Measurements from ENCODE around the gene ANKS3. TPM values are rescaled to one million over a fixed set of nuclear protein-coding genes. Genes with fewer than 3 reads are reported as not detected.

Gene ANKS3
- total and polyA plus RNA-seq, 2 donors (not counting 3 experiments of a cell fraction or from before 2014, with no cell fraction given) = 13.9 to 24.0 TPM

- no peaks in the 10 kb centered on the region for H3K4me1 ChIP-seq (ENCODE audit: control insufficient read depth, extremely low read depth, insufficient read depth, low read length)
- H3K9me1 ChIP-seq (replicated peaks; ENCODE audit: control insufficient read depth, extremely low read depth, insufficient read depth, low read length) = no peaks in the 10 kb centered on the region
- H3K4me2 ChIP-seq (ENCODE audit: insufficient read depth, low read length) = no peak overlapping the region
- H2AFZ ChIP-seq (ENCODE audit: low read depth, low read length) = no peak overlapping the region
- no peak for FAIRE-seq
- dilution Hi-C loops (cut with MboI; ENCODE audit: extremely low pct_ligation_motif_present, low sequenced_read_pairs) (no loop called here), intact Hi-C loops (cut with micrococcal nuclease) (no loop called here)
- H3K4me3 ChIP-seq (replicated peaks in 1 of 3; ENCODE audit: insufficient read depth in 1 of 3, low read depth in 1 of 3, low read length in 3 of 3) = no peak overlapping the region
- no peaks in the 10 kb centered on the region for H3K79me2 ChIP-seq (ENCODE audit: control insufficient read depth, insufficient read depth, low read length)
- H3K9me3 ChIP-seq (replicated peaks; ENCODE audit: control insufficient read depth, insufficient read depth, low read length) = no peaks in the 10 kb centered on the region
- no peak overlapping the region for H3K27ac ChIP-seq (ENCODE audit: insufficient read depth, low read depth, low read length)
- no peak for DNase-seq (ENCODE audit: low read depth, low spot score)
- H3K9ac ChIP-seq (replicated peaks; ENCODE audit: extremely low read depth, insufficient read depth, low read length) = no peak overlapping the region
- no peaks in the 10 kb centered on the region for H4K20me1 ChIP-seq (replicated peaks; ENCODE audit: control insufficient read depth, extremely low read depth, insufficient read depth, low read length)
- peaks cover 3 to 34% of the 10 kb centered on the region in 2 experiments for H3K36me3 ChIP-seq (ENCODE audit: control insufficient read depth in 2 of 2, extremely low read depth in 1 of 2, insufficient read depth in 2 of 2, low read length in 2 of 2)
- ChIA-PET POLR2A (no interaction called here), CTCF (interaction anchor here (1.4 kb wide), 1 partner anchor 51 kb away, joined by 3 read pairs; no protein-coding TSS in a partner anchor)
- H3K27me3 ChIP-seq (ENCODE audit: control insufficient read depth in 2 of 2, insufficient read depth in 2 of 2, low read length in 2 of 2) = no peaks in the 10 kb centered on the region
- no peak for TF ChIP-seq CTCF (IDR thresholded peaks at IDR 0.05; ENCODE audit: extremely low read depth in 1 of 2, insufficient read depth in 1 of 2, low read depth in 1 of 2, low read length in 2 of 2)
- TF ChIP-seq GATA2 (IDR thresholded peaks at IDR 0.05; ENCODE audit: insufficient read depth, insufficient read length, low read depth, low read length) = no peak
- no peak for TF ChIP-seq POLR2AphosphoS5 (IDR thresholded peaks at IDR 0.05; ENCODE audit: insufficient read depth, low read depth, low read length)
- TF ChIP-seq POLR2A (IDR thresholded peaks at IDR 0.05; ENCODE audit: low read depth, low read length) = no peak
- TF ChIP-seq EZH2 (IDR thresholded peaks at IDR 0.05; ENCODE audit: borderline replicate concordance, low read depth, low read length, severe bottlenecking) = no peak
- TF ChIP-seq MAX (IDR thresholded peaks at IDR 0.05; ENCODE audit: insufficient read depth, insufficient read length) = no peak
- TF ChIP-seq MYC (IDR thresholded peaks at IDR 0.05; ENCODE audit: low read depth, low read length) = no peak
- no peak for TF ChIP-seq JUN (IDR thresholded peaks at IDR 0.05; ENCODE audit: borderline replicate concordance, insufficient read depth, insufficient read length, low read depth)
- TF ChIP-seq FOS (IDR thresholded peaks at IDR 0.05; ENCODE audit: borderline replicate concordance, insufficient read depth, low read length) = no peak
- BruUV-seq (replicated peaks) = no TSS peak
Observed at GRCh38 chr16:4700997-4701743, 32.9 kb downstream of the ANKS3 start.
